ENCODE data around the gene SSR1.

The SSR1 gene

GRCh38 chr6:7228662-7229375 is 84.2 kb downstream of the SSR1 start:
- no peaks in the 10 kb centered on the region for H3K4me1 ChIP-seq (ENCODE audit: insufficient read depth, low read length, severe bottlenecking)
- no peak overlapping the region for H2AFZ ChIP-seq (ENCODE audit: low read length)
- no peaks in the 10 kb centered on the region for H4K20me1 ChIP-seq (ENCODE audit: insufficient read depth, low read length)
- H3F3A ChIP-seq (ENCODE audit: insufficient read depth, low read length) = no peaks in the 10 kb centered on the region
- H3K9ac ChIP-seq (ENCODE audit: low read length) = no peak overlapping the region
- no peak overlapping the region for H3K4me2 ChIP-seq (ENCODE audit: low read length)
- peaks cover 45% of the 10 kb centered on the region for H3K36me3 ChIP-seq (ENCODE audit: insufficient read depth, low read length)
- H3K4me3 ChIP-seq (ENCODE audit: low read depth, low read length, poor library complexity, severe bottlenecking) = no peak overlapping the region
- TF ChIP-seq CTCF (IDR thresholded peaks at IDR 0.05; ENCODE audit: low read length) (no peak), EZH2 (IDR thresholded peaks at IDR 0.05; ENCODE audit: borderline replicate concordance, low read length) (no peak)
- H3K9me2 ChIP-seq (ENCODE audit: low read depth, low read length) = no peaks in the 10 kb centered on the region
- H3K79me2 ChIP-seq (ENCODE audit: insufficient read depth, low read length) = no peaks in the 10 kb centered on the region
- no peaks in the 10 kb centered on the region for H3K27me3 ChIP-seq (ENCODE audit: insufficient read depth, low read length)
- H3K9me3 ChIP-seq (ENCODE audit: low read length) = no peaks in the 10 kb centered on the region
- H3K27ac ChIP-seq (ENCODE audit: low read depth, low read length, poor library complexity, severe bottlenecking) = no peak overlapping the region

- Histone ChIP-seq H3K27ac (ENCODE audit: low read depth, low read length, poor library complexity, severe bottlenecking) (no peak overlapping the region), H2AFZ (ENCODE audit: low read length) (no peak overlapping the region), H3K9me2 (ENCODE audit: low read depth, low read length) (no peaks in the 10 kb centered on the region), H3K79me2 (ENCODE audit: insufficient read depth, low read length) (no peaks in the 10 kb centered on the region), H3F3A (ENCODE audit: insufficient read depth, low read length) (no peaks in the 10 kb centered on the region), H3K4me1 (ENCODE audit: insufficient read depth, low read length, severe bottlenecking) (no peaks in the 10 kb centered on the region), H3K36me3 (ENCODE audit: insufficient read depth, low read length) (peaks cover 27% of the 10 kb centered on the region), H3K9me3 (ENCODE audit: low read length) (no peaks in the 10 kb centered on the region), H3K4me3 (ENCODE audit: low read depth, low read length, poor library complexity, severe bottlenecking) (no peak overlapping the region), H3K27me3 (ENCODE audit: insufficient read depth, low read length) (no peaks in the 10 kb centered on the region), H3K4me2 (ENCODE audit: low read length) (no peak overlapping the region), H3K9ac (ENCODE audit: low read length) (no peak overlapping the region), H4K20me1 (ENCODE audit: insufficient read depth, low read length) (no peaks in the 10 kb centered on the region)
- TF ChIP-seq EZH2 (IDR thresholded peaks at IDR 0.05; ENCODE audit: borderline replicate concordance, low read length) (no peak), CTCF (IDR thresholded peaks at IDR 0.05; ENCODE audit: low read length) (no peak)
Observed at GRCh38 chr6:7224731-7225130, 88.3 kb downstream of the SSR1 start.

GRCh38 chr6:7222197-7222596 is 90.8 kb downstream of the SSR1 start:
- no peaks in the 10 kb centered on the region for H3K9me3 ChIP-seq (ENCODE audit: low read length)
- H3K4me2 ChIP-seq (ENCODE audit: low read length) = no peak overlapping the region
- no peak overlapping the region for H3K27ac ChIP-seq (ENCODE audit: low read depth, low read length, poor library complexity, severe bottlenecking)
- no peak overlapping the region for H2AFZ ChIP-seq (ENCODE audit: low read length)
- no peaks in the 10 kb centered on the region for H3K79me2 ChIP-seq (ENCODE audit: insufficient read depth, low read length)
- H3K9me2 ChIP-seq (ENCODE audit: low read depth, low read length) = no peaks in the 10 kb centered on the region
- no peaks in the 10 kb centered on the region for H3K4me1 ChIP-seq (ENCODE audit: insufficient read depth, low read length, severe bottlenecking)
- no peak overlapping the region for H3K4me3 ChIP-seq (ENCODE audit: low read depth, low read length, poor library complexity, severe bottlenecking)
- H4K20me1 ChIP-seq (ENCODE audit: insufficient read depth, low read length) = no peaks in the 10 kb centered on the region
- H3F3A ChIP-seq (ENCODE audit: insufficient read depth, low read length) = no peaks in the 10 kb centered on the region
- H3K9ac ChIP-seq (ENCODE audit: low read length) = no peak overlapping the region
- no peaks in the 10 kb centered on the region for H3K27me3 ChIP-seq (ENCODE audit: insufficient read depth, low read length)
- TF ChIP-seq CTCF (IDR thresholded peaks at IDR 0.05; ENCODE audit: low read length) (no peak), EZH2 (IDR thresholded peaks at IDR 0.05; ENCODE audit: borderline replicate concordance, low read length) (no peak)
- H3K36me3 ChIP-seq (ENCODE audit: insufficient read depth, low read length) = peaks cover 9% of the 10 kb centered on the region

Data from OCI-LY1 (cell line).